GM12874 (cell line): ENCODE data around the gene SH3BGR.

ENCODE experiments used
- CTCF ChIP-seq: IDR thresholded peaks from 2 replicates; pipeline ENCODE4 v1.5.1; 2011; ENCODE audit warnings: low read depth, mild to moderate bottlenecking, control low read depth, low read length, moderate library complexity; ENCODE audit not compliant: insufficient read depth

The SH3BGR gene

GRCh38 chr21:39527067-39527595 lies 75.4 kb downstream of the SH3BGR start:
- no peak for TF ChIP-seq CTCF

GRCh38 chr21:39527664-39528381 lies 76.1 kb downstream of the SH3BGR start:
- TF ChIP-seq CTCF = no peak

GRCh38 chr21:39529026-39529425 lies 77.3 kb downstream of the SH3BGR start:
- no peak for TF ChIP-seq CTCF

DNA sequence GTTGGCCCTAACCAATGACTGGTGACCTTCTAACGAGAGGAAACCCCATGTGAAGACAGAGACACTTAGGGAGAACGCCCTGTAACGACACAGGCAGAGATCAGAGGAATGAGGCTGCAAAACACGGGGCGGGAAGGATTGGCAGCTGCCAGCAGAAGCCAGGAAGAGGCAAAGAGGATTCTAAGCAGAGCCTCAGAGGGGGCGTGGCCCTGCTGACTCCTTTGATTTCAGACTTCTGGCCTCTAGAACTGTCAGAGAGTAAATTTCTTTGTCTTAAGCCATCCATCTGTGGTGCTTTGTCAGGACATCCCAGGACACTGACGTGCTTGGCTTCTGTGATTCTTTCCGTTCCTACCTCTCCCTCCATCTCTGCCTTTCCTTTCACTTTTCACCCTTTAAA lies 79.3 kb downstream of the SH3BGR start:
- TF ChIP-seq CTCF = no peak

DNA sequence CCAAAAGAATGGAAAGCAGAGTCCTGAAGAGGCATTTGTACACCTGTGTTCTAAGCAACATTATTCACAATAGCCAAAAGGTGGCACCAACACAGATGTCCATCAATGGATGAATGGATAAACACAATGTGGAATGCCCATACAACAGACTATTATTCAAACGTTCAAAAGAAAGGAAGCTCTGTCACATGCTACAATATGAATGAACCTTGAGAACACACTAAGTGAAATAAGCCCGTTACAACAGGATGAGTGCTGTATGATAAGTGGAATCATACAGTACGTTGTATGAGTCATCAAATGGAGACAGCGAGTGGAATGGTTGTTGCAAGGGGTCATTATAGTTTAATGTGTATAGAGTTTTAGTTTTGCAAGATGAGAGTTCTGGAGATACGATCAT lies 80.1 kb downstream of the SH3BGR start:
- TF ChIP-seq CTCF = no peak

DNA sequence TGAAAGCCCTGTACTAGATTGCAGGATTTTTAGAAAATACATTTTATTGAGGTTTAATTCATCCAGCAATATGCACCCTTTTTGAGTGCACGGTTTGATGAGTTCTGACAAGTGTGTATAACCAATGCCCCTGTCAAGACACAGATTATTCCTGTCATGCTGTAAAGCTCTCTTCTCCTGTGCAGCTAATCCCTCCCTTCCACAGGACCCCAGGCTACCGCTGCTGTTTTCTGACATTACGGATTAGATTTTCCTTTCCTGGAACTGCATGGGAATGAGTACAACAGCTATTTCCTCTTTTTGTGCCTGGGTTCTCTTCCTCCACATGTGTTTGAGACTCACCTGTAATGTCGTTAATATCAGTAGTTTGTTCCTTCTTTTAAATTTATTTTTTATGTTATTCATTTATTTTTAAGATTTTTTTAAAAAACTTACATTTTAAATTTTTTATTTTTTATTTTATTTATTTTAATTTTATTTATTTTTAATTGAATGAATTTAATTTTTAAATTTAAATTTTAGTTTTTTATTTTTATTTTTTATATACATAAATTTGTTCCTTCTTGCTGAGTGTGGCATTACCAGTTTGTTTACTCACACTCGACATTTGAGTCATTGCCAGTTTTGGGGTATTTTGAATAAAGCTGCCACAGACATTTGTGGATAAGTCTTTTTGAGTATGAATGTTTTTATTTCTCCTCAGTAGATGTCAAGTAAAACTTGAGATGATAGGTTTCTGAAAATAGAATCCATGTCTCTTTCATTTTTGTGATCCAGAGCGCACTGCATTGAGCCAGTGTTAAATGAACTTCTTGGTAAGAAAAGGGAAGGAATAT lies 82.0 kb downstream of the SH3BGR start:
- TF ChIP-seq CTCF = no peak

- TF ChIP-seq CTCF = no peak
Measured at GRCh38 chr21:39535646-39536437, 84.1 kb downstream of the SH3BGR start.
